Measurements from ENCODE around the gene ABI2.
"Not testable (repeated sequence)": the region's sequence is repeated elsewhere in the genome, so short reads cannot be mapped to it uniquely, and the experiment has no call there.

ABI2 gene

DNA sequence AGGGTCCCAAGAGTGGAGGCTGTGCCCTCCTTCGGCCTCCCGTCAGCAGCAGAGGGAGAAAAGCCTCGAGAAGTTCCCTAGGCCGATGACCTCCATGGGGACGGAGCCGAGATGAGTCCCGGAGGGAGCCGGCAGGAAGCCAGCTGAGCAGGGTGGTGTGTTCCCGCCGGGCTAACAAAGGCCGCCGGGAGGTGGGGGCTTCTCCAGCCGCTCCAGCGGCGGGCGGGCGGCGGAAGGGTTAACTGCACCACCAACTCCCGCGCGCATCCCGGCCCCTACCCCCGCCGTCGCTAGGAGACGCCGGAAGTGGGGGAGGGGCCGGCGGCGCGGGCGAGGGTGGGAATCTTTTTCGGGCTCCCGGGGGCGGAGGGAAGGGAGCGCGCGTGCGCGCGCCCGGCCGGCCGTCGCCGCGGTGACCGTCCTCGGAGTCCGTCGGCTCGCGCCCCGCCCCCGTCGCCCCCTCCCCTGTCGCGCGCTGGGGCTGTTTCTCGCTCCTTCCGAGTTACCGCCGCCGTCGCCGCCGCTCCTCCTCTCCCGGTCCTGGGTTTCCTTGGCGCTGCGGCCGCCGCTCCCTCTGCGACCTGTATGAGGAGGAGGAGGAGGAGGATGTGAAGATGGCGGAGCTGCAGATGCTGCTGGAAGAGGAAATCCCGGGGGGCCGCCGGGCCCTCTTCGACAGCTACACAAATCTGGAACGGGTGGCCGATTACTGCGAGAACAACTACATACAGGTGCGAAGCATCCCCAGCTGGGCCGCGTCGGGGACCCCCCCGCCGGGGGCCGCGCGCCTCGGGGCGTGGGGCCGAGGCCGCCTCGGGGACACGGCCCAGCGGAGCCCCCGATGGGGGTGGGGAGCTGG, at the start of gene ABI2:
Gene ABI2, plus strand, starts transcription at position 494 of the 859 bp plus-strand sequence. Its CDS starts 121 bp downstream, at position 615.
- DNase-seq (ENCODE audit: low read depth): peak; percentile 17

DNA sequence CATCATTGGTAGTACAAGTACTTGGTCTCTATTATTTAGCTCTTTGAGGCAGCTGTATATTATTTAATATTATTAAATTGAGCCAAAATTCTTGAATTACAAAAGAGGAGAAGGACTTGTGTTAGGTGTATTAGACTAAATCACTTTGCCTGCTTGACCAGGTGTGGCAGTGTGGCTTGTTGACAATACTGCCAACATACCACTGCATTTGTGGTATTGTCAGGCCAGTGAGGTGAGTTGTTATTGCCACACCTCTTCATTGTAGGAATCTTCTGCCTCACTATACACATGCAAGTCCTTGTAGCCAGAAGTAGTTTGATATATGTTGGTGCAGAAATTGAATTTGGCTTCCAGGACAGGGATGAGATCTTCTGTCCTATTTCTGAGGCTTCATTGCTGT, 48.9 kb upstream of the ABI2 start:
- no peak for DNase-seq (ENCODE audit: low read depth)

DNA sequence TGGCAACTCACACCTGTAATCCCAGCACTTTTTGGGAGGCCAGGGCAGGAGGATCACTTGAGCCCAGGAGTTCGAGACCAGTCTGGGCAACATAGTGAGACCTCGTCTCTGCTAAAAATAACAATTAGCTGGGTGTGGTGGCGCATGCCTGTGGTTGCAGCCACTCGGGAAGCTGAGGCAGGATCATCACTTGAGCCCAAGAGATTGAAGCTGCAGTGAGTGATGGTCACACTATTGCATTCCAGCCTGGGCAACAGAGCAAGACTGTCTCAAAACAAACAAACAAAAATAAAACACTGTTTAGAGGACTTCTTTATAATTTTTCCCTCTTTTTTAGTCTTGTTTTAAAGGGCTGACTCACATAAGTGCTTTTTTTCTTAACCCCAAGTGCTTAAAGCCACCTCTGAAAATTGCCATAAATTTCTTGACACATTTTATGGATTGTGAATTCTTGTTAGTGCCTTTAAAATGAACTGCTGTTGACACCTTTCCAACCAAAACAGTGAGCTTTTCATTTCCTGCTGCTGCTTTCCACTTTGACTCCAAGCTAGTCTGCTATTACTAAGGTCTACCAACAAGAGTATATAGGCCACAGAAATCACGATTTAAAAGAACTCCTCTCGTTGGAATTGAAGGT, 47.6 kb upstream of the ABI2 start:
- DNase-seq (ENCODE audit: low read depth): no peak

DNA sequence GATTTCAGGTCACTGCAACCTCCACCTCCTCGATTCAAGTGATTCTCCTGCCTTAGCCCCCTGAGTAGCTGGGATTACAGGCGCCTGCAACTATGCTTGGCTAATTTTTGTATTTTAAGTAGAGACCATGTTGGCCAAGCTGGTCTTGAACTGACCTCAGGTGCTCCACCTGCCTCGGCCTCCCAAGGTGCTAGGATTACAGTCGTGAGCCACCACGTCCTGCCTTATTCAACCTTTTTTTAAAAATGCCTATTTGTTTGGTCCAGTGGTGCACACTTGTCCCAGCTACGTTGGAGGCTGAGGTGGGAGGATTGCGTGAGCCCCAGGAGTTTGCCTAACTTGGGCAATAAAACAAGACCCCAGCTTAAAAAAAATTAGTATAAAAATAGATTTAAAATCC, 46.1 kb upstream of the ABI2 start:
- no peak for DNase-seq (ENCODE audit: low read depth)

DNA sequence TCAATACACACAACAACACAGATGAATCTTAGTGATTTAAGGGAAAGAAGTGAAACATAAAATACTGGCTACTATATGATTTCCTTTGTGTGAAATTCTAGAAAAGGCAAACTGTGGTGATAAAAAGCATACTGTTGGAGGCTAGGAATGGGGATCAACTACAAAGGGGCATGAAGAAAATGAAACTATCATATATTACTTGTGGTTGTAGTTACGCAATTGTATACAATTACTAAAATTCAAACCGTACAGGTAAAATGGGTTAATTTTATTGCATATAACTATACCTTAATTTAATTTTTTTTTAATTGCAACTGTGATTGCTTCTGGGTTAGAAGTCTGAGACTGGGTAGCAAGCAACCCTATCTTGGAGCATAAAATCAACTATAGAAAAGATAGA, 41.7 kb upstream of the ABI2 start:
- DNase-seq (ENCODE audit: low read depth): no peak

DNA sequence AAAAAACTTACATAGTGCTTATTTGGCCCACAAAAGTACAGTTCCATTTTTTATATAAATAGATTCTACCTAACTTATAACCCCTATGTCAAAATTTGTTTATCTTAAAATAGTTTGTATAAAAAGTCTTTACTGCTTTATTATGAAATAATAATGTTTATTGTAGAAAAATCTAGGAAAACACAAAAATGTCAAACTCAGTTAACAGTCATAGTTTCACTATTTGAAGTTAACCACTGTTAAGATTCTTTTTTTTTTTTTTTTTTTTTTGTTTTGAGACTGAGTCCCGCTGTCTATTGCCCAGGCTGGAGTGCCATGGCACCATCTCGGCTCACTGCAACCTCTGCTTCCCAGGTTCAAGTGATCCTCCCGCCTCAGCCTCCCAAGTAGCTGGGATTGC, 26.5 kb upstream of the ABI2 start:
- DNase-seq (ENCODE audit: low read depth): no peak

DNA sequence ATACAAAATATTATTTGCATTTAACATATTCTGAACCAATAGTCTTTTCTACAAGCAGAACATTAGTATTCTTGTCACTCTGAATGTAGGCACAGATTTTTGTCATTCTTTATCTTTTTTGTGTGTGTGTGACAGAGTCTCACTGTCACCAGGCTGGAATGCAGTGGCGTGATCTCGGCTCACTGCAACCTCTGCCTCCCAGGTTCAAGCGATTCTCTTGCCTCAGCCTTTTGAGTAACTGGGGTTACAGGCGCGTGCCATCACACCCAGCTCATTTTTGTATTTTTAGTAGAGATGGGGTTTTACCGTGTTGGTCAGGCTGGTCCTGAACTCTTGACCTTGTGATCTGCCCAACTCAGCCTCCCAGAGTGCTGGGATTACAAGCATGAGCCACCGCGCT, 25.6 kb upstream of the ABI2 start:
- not testable (repeated sequence) for DNase-seq (ENCODE audit: low read depth)

DNA sequence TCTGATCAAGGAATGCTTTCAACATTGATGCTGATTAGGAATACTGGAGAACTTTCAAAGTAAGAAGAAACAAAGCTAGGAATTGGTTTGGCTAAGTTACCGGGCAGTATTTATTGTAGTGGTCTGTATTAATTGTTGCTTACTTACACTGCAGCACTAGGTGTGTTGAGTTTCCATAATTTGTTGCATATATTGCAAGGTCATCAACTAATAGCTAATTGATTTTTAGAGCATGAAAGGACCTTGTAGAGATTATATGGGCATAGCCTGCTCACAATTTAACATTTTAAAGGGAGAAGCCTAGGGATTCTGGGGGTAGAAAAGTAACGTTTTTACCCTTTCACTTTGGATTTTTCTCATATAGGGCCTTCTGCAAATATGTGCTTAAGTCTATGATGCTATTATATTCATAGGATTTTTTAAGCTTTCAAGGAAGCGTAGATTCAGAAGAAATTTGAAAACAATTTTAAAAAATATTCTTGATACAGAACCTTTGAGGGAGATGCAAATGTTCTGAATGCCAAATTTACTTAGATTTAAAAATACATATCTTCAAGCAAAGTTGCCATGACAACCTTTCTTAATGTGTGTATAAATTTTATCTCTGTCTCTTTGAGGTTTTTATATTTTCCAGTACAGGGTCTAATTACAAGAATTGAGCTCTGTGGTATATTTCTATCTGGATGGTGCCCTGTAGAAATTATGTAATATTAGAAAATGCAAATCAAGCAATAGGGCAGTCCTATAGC, 17.3 kb upstream of the ABI2 start:
- no peak for DNase-seq (ENCODE audit: low read depth)

DNA sequence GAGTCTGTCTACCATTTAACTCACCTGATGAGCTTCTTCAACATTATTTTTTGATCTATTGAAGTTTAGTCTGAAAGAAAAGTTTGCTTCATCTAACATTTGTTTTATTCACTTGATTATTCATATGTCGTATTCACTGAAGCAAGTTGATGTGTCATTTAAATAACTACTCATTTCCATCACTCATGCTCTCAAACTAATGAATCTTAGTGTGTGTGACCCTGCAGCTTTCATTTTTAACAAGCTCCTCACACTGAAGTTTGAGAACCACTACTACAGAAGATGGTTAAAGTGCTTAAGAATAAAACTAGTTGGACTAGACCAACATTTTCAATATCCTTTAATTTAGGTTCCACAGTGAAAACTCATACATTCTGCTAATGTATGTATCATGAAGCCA, 1.8 kb upstream of the ABI2 start:
- DNase-seq (ENCODE audit: low read depth): no peak

DNA sequence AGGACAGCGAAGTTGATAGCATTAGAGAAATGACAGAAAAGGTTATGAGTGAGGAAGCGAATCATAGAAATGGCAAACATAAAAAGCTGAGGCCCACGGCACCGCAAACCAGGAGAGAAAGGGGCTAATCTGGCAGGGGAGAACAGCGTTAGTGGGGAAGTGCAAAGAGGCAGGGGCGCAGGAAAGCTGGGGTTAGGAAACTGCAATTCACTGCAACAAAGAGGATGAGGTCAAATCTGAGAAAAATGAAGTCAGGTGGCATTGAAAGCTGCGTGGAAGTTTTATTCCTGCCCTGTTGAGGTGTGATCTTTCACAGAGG, 653 bp upstream of the ABI2 start:
- no peak for DNase-seq (ENCODE audit: low read depth)

DNA sequence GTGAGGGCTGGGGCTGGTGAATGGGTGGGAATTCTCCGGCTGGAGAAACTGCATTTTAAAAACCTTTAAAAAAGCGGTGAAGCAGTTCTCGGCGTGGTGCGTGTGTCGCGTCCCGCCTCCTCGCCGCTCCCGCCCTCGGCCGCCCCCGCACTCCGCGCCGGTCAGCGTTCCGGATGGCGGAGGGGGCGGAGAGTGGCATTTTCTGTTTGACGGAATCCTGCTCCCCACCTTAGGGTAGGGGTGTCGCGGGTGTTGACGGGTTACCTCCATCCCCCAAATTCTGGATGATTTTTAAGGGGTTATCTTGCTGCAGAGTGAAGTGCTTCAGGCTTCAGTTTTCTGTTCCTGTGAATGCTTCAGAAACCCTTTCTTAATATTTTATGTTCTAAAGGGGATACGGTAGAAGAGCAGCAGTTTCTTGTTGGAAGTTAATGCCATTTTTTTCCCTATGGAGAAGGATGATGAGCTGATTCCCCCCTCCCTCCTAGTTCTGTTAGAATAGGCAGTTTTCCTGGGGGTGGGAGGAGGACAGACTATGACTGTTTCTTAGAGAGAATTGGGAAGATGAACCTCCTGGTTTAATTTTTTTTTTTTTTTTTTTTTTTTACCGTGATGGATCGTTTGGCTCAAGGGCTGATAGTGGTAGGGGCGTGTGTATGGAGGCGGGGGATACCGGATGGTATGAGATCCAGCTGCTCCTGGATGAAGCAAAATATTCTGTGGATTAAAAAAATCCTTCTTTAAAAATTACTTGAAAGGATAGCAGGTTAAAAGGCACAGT, 756 bp downstream of the ABI2 start:
- DNase-seq (ENCODE audit: low read depth): no peak

DNA sequence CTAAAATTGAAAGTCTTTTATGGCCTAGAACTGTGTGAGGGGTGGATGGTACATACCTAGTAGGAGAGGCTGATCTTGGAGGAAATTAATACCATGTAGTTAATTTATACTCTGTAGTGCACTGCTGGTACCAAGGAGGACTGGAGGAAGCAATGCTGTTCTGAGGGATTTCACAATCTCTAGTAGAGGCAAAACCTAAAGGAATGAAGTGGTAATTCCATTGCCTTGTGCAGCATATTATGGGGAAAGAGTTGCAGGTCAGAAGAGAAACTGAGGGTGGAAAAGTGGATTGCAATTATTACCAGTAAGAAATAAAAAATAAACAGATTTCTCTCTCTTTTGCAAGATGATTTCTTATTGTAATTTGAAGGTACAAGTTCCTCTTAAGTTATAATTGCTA, 2.2 kb downstream of the ABI2 start:
- no peak for DNase-seq (ENCODE audit: low read depth)

DNA sequence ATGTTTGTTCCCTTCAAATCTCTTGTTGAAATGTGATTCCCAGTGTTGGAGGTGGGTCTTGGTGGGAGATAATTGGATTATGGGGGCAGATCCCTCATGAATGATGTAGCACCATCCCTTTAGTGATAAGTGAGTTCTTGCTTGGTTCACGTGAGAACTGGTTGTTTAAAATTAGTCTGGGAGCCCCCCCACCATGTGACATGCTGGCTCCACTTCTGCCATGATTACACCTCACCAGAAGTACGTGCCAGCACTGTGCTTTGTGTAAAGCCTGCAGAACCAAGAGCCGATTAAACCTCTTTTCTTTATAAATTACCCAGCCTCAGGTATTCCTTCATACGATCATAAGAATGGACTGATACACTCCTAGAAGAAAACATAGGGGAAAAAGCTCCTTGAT, 10.1 kb downstream of the ABI2 start:
- no peak for DNase-seq (ENCODE audit: low read depth)

DNA sequence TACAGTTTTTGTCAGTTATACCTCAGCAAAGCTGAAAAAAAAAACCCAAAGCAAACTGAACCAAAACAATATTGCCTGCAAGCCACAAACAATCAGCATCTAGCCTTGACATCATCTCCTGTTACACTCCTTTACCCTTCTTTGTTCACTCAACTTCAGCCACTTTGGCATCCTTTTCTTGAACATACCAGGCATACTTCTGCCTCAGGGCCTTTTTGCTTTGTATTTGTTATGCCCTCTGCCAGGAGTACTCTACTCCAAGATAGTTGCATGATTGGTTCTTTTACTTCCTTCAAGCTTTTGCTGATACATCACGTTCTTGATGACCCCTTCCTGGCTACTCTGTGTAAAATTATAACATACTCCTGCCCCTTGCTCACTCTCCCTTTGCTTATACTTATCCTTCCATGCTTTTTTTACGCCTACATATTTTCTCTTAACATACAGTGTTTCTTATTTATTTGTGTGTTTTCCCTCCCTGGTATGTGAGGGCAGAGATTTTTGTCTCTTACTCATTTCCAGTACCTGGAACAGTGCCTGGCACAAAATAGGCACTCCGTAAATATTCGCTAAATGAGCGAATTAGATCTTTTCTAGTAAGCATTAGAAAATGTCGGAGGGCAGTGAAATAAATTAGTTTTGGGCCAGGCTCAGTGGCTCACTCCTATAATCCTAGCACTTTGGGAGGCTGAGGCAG, 12.7 kb downstream of the ABI2 start:
- DNase-seq (ENCODE audit: low read depth): no peak

DNA sequence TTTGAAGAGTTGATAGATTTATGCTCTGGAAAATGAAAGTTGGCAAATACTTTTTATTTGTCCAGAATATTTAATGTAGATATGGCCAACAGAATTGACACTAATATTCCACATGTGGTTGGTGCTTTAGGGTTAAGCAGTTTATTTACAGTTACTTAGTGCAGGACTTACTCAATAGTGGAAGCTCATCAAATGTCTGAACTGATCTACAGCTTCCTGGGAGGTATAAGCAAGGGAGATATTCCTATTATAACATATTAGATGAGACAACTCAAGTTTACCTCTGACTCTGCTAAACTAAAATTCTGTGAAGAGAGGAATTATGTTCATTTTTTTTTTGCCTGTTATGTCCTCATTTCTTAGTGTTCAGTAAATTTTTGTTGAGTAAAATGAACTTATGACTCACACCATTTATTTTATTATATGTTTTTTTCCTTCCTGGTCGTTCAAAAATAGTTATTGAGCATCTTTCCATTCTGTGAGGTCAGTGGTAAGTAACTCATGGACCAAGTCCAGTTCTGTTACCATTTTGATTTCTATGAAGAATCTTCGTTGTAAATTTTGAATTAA, 13.6 kb downstream of the ABI2 start:
- DNase-seq (ENCODE audit: low read depth): no peak

DNA sequence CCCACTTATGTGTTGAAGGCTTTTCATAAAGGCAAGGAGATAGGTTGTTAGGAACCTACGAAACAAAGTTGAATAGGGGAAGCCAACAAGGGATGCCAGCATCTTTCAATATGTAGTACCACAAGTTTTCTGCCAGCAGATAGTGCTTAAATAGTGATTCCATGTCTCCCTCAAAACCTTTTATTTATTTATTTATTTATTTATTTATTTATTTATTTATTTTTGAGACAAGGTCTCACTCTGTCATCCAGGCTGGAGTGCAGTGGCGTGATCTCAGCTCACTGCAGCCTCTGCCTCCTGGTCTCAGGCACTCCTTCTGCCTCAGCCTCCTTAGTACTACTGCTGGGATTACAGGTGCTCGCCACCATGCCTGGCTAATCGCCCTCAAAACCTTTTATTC, 14.2 kb downstream of the ABI2 start:
- DNase-seq (ENCODE audit: low read depth): not testable (repeated sequence)

DNA sequence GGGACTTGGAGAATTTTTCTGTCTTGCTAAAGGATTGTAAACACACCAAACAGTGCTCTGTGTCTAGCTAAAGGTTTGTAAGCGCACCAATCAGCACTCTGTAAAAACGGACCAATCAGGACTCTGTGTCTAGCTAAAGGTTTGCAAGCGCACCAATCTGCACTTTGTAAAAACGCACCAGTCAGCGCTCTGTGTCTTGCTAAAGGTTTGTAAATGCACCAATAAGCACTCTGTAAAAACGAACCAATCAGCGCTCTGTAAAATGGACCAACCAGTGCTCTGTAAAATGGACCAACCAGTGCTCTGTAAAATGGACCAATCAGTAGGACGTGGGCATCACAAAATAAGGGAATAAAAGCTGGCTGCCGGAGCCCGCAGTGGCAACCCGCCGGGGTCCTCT, 16.5 kb downstream of the ABI2 start:
- no peak for DNase-seq (ENCODE audit: low read depth)

DNA sequence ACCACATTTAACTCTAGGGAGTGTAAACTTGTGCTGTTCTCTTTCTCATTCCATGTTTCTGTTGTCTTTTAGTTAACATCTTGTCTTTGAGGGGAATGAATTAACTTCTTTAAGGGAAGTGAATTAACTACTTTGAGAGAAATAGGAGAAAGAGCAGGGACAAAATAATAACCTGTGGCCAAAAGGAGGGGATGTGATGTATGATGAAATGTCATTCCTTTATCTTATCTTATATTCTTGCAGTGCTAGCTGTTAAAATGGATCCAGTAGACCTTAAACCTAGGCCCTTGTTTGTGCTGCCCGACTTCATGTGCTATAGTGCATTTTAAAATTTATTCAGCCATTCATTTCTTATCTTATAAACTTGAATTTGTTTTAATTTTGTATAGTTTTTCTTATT, 18.4 kb downstream of the ABI2 start:
- no peak for DNase-seq (ENCODE audit: low read depth)

DNA sequence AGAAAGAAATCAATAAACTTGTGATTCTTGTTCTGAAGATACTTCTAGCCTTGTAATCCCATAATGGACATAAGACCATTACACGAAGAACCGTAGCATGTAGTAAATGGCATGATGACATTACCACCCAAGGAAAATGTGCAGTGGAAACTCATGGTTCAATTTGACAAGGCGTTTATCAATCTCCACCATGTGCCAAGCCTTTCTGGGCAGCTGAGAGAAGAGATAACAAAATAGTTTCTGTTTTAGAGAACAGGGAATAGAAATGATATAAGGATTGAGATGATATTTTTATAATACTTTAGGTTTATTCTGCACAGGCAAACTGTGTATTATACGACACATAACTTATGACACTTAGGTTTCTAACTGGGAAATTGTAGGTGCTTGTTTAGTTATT, 19.2 kb downstream of the ABI2 start:
- DNase-seq (ENCODE audit: low read depth): no peak

DNA sequence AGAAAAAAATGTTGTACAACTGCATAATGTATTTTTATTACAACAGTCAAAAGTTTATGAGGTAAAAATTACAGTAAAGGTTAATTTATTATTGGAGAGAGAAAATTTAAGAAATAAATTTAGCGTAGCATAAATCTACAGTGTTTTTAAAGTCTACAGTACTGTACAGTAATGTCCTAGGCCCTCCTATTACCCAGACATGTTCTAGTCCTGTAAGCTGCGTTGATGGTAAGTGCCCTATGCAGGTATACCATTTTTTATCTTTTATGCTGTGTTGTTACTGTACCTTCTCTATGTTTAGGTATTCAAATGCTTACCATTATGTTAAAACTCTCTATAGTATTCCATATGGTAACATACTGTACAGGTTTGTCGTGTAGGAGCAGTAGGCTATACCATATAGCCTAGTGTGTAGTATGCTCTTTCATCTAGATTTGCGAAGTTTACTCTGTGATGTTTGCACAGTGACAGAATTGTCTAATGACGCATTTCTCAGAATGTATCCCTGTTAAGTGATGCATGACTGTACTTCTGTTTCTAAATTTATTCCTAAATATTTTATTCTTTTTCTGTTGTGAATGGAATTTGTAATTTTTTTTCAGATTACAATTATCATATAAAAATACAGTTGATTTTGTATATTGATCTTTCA, 24.5 kb downstream of the ABI2 start:
- no peak for DNase-seq (ENCODE audit: low read depth)

DNA sequence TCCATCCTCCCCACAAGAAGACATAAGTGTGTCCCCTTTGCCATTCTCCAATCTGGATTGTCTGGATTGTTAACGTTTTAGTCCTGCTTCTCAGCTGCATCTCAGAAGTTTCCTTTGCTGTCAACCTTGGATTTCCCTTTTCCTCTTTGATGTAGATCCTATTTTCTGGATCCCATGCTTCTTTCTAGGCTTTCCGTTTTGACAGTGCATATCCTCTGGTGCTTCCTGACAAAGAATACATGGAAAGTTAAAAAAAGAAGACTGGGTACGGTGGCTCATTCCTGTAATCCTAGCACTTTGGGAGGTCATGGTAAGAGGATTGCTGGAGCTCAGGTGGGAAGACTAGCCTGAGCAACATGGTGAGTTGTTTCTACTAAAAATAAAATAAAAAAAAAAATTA, 26.8 kb downstream of the ABI2 start:
- DNase-seq (ENCODE audit: low read depth): no peak
